Measurements from ENCODE around the gene MAGIX.
A peak's percentile ranks its signal among the peaks of the same experiment; 100 is the strongest.

Gene MAGIX

GRCh38 chrX:49199906-49200771, 37.6 kb downstream of the MAGIX start, which contains the start of gene SYP (continued):
- TF ChIP-seq PRDM2 (tag by site-specific recombination; IDR thresholded peaks at IDR 0.05; ENCODE audit: borderline replicate concordance) (no peak), MZF1 (tag by site-specific recombination; IDR thresholded peaks at IDR 0.05; ENCODE audit: borderline replicate concordance) (no peak), ZNF248 (tag by site-specific recombination; IDR thresholded peaks at IDR 0.05) (no peak), ZNF175 (tag by site-specific recombination; IDR thresholded peaks at IDR 0.05) (no peak), PRDM4 (tag by site-specific recombination; IDR thresholded peaks at IDR 0.05) (no peak), ZSCAN30 (tag by site-specific recombination; IDR thresholded peaks at IDR 0.05) (peak; percentile 78; the same call in 1 of the 2 replicates), ZNF398 (tag by site-specific recombination; IDR thresholded peaks at IDR 0.05) (no peak; the same call in none of the 2 replicates), KLF16 (tag by site-specific recombination; IDR thresholded peaks at IDR 0.05) (no peak), ZNF621 (tag by site-specific recombination; IDR thresholded peaks at IDR 0.05) (no peak), ZXDB (tag by site-specific recombination; IDR thresholded peaks at IDR 0.05) (peak; percentile 42; the same call in 1 of the 2 replicates), ZNF530 (tag by site-specific recombination; IDR thresholded peaks at IDR 0.05; ENCODE audit: low read depth) (no peak), TSHZ1 (tag by site-specific recombination; IDR thresholded peaks at IDR 0.05; ENCODE audit: borderline replicate concordance) (no peak), GLI4 (tag by site-specific recombination; IDR thresholded peaks at IDR 0.05) (no peak), ZNF280C (tag by site-specific recombination; IDR thresholded peaks at IDR 0.05) (no peak), ZBTB1 (tag by site-specific recombination; IDR thresholded peaks at IDR 0.05) (no peak), WT1 (tag by site-specific recombination; IDR thresholded peaks at IDR 0.05) (no peak), ZNF837 (tag by site-specific recombination; IDR thresholded peaks at IDR 0.05) (no peak), ZNF549 (tag by site-specific recombination; IDR thresholded peaks at IDR 0.05) (no peak), ZFHX2 (tag by site-specific recombination; conservative IDR thresholded peaks at IDR 0.05) (no peak; the same call in 1 of the 2 replicates), ZNF214 (tag by site-specific recombination; IDR thresholded peaks at IDR 0.05; ENCODE audit: borderline replicate concordance) (no peak), ZNF677 (tag by site-specific recombination; IDR thresholded peaks at IDR 0.05) (no peak), ZFP41 (tag by site-specific recombination; IDR thresholded peaks at IDR 0.05; ENCODE audit: borderline replicate concordance) (no peak), SETDB1 (IDR thresholded peaks at IDR 0.05; ENCODE audit: insufficient read length, low read length) (no peak)

Measured in HEK293 (cell line).